Lower leg skin (tissue), 3 donors: ENCODE data around the gene CHD6.

Experiments used
- CTCF ChIP-seq, 3 donors: fragments of 450-650 bp; IDR thresholded peaks; one replicate each; pipeline ENCODE4 v1.5.1; 2016; ENCODE audit warnings: antibody characterized with exemption in 3 of 3, mild to moderate bottlenecking in 3 of 3, moderate library complexity in 2 of 3
- POLR2A ChIP-seq, 2 donors: fragments of 450-650 bp; IDR thresholded peaks; one replicate each; pipeline ENCODE4 v1.6.1; 2016 to 2017; ENCODE audit warnings: antibody characterized with exemption in 2 of 2, mild to moderate bottlenecking in 1 of 2, moderate library complexity in 1 of 2

- no peak for TF ChIP-seq CTCF (IDR thresholded peaks at IDR 0.05)
- TF ChIP-seq POLR2A (IDR thresholded peaks at IDR 0.05) = no peak
These were observed 211.8 kb downstream of the CHD6 start for GRCh38 chr20:41406353-41406752.
